BJ (cell line): ENCODE measurements around the gene ZC3H12C. TPM values are rescaled to one million over a fixed set of nuclear protein-coding genes. Genes with fewer than 3 reads are reported as not detected.

Experiments used
- CTCF ChIA-PET: fragments of 350-600 bp; formaldehyde crosslinking; extraction: SDS; loops from one replicate; lab custom pipeline; 2021; ENCODE audit warnings: antibody characterized with exemption, inconsistent platforms; lab: Yijun Ruan, JAX
- POLR2A ChIA-PET: fragments of 300-600 bp; sonication (Branson Sonifier 250); formaldehyde crosslinking; extraction: SDS; loops from one replicate; lab custom pipeline; 2021; ENCODE audit warnings: antibody characterized with exemption; lab: Charles Lee
- DNase-seq: peaks from one replicate; pipeline ENCODE4 v3.0.0-alpha.2; 2011; ENCODE audit warnings: low read depth
- H3K27me3 ChIP-seq: 2 replicates; pipeline ENCODE4 v1.6.0; 2011; ENCODE audit warnings: low read length; ENCODE audit not compliant: control insufficient read depth, insufficient read depth
- H3K36me3 ChIP-seq: 2 replicates; pipeline ENCODE4 v1.5.1; 2011; ENCODE audit warnings: low read length; ENCODE audit not compliant: control insufficient read depth, insufficient read depth
- H3K4me3 ChIP-seq: 2 replicates; pipeline ENCODE4 v1.5.1; 2011; ENCODE audit warnings: low read depth, mild to moderate bottlenecking, control low read depth, low read length
- CTCF ChIP-seq: IDR thresholded peaks from 2 replicates; pipeline ENCODE4 v1.5.1; 2011; ENCODE audit warnings: low read depth, mild to moderate bottlenecking, control low read depth, inconsistent platforms, low read length, moderate library complexity; ENCODE audit not compliant: insufficient read depth
- polyA plus RNA-seq: library from polyadenylated mRNA; depleted of rRNA; stranded (reverse); fragments of >200 nt; gene quantifications from 2 replicates; pipeline ENCODE4 v1.2.3, GENCODE V29; 2011; rRNA removed

The ZC3H12C gene
- polyA plus RNA-seq, 1 experiment, result 5.2 TPM

DNA sequence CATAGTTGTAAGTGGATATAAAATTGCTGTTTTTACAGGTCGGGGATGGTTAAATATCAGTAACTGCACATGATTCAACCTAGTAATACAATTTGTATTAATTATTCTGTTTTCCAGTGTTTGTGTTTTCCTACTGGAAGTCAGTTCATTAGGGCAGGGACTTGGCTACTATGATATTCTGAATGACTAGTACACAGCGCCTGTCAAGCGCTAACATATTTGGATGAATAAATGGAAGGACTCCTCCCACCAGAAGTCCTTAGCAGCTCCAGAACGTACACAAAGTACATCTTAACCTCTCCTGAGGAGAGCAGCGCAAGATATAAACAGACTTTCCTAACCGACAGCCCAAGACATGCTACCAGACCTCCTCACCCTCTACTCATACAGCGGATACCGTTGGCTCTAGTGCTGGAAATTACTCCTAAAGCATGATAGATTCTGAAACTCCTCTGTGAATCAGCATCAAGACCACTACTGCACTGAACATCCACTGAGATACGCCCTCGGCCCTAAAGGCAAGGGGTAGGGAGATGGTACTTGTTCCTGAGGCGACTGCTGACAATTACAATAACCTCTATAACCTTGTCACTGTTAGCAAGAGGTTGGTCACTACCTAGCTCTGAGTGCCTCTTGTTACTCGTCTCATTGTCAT, 124.2 kb downstream of the ZC3H12C start:
- ChIA-PET CTCF (no interaction called here), POLR2A (no interaction called here)
- Histone ChIP-seq H3K36me3 (no peaks in the 10 kb centered on the region), H3K27me3 (no peaks in the 10 kb centered on the region), H3K4me3 (no peak overlapping the region)
- no peak for DNase-seq
- TF ChIP-seq CTCF, result no peak

- DNase-seq, result no peak
- Histone ChIP-seq H3K36me3 (no peaks in the 10 kb centered on the region), H3K27me3 (no peaks in the 10 kb centered on the region), H3K4me3 (no peak overlapping the region)
- CTCF ChIA-PET, result no interaction called here
- no peak for TF ChIP-seq CTCF
- POLR2A ChIA-PET, result no interaction called here
These were observed 124.7 kb downstream of the ZC3H12C start for GRCh38 chr11:110217936-110218335.

- Histone ChIP-seq H3K4me3 (no peak overlapping the region), H3K27me3 (no peaks in the 10 kb centered on the region), H3K36me3 (no peaks in the 10 kb centered on the region)
- POLR2A ChIA-PET, result no interaction called here
- DNase-seq, result no peak
- CTCF ChIA-PET, result no interaction called here
- no peak for TF ChIP-seq CTCF
These were observed 126.0 kb downstream of the ZC3H12C start for GRCh38 chr11:110219006-110219785.

Other genes with a start within 250 kb of the ZC3H12C start
- 23.4 and 56.3 TPM in 2 replicates for gene RDX, start 203.2 kb downstream of the ZC3H12C start, polyA plus RNA-seq